ENCODE data around the gene INO80.

Gene INO80

DNA sequence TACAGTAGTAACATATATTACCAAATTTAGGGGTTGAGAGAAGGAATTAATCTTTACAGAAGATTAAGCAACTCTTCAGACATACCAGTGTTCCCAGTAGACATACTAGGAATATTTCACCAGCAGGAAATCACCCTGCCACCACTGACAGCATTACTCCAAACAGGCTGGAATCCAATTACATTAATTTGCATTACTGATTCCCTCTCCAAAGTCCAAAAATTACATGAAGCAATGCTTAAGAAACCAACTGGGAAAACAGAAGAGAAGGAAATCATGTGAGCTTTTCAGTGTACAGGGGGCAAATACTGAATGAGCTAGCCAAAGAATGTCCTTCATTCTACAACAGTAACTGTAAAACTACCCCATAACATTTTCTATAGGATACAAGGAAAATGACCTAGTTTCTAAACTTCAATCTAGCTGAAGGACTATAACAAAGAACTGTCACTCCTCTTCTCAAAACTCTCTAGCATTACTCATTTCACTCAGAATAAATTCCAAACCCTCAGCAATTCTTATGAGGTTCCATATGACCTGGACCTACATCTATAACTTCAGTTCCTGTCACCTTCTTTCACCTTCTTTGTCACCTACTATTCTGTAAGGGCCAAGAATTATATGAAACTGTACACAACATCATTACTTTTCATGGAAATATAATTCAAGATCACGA lies 72.7 kb downstream of the INO80 start:
- no peak for DNase-seq

GRCh38 chr15:41042851-41043250 lies 73.2 kb downstream of the INO80 start:
- DNase-seq = no peak

DNA sequence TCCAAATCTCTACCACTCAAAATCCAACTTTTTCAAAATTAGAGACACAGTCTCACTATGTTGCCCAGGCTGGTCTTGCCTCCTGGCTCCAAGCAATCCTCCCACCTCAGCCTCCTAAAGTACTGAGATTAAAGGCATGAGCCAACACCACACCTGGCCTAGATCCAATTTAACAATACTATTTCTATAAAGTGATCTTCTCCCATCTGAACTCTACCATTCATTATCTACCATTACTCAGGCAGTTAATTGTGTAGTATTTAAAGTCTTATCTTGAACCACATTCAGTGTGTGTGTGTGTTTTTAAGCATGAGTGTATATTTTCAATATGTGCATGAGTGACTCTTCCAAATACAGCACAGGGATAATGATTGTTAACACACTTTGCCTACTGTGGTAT lies 77.0 kb downstream of the INO80 start:
- DNase-seq = no peak

DNA sequence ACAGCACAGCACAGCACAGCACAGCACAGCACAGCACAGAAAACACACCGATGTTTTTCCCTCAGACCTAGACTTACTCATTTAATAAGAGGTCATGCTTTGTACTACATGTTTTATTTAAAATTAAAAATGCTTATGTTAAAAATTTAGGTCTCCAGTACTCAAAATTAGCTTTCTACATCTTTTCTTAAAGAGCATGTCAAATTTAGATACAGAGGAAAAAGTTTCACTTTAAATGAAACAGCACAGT lies 84.1 kb downstream of the INO80 start:
- DNase-seq = no peak

DNA sequence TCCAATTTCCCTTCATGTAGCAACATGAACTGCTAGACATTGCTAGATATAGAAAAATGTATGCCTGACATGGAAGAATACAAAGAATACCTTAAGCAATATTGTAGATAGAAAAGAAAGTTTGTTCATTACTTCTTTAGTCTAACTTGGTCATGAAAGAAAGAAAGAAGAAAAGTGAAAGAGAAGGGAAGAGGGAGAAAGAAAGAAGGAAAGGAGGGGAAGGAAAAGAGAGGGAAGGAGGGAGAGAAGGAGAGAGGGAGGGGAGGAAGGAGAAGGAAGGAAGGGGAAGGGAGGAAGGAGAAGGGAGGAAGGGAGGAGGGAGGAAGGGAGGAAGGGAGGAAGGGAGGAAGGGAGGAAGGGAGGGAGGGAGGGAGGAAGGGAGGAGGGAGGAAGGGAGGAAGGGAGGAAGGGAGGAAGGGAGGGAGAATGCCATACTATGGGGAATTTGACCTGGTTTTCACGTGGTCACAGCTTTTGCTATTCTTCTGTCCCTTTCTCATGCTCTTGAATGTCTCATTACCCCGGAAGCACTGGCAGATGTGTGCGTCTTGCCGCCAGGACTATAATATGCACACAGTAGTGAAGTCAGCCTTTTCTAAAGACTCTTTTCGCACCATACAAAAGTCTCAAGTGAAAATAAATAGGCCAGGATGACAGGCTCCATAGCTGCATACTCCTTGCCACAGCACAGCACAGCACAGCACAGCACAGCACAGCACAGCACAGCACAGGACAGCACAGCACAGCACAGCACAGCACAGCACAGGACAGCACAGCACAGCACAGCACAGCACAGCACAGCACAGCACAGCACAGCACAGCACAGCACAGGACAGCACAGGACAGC lies 84.6 kb downstream of the INO80 start:
- DNase-seq = no peak

DNA sequence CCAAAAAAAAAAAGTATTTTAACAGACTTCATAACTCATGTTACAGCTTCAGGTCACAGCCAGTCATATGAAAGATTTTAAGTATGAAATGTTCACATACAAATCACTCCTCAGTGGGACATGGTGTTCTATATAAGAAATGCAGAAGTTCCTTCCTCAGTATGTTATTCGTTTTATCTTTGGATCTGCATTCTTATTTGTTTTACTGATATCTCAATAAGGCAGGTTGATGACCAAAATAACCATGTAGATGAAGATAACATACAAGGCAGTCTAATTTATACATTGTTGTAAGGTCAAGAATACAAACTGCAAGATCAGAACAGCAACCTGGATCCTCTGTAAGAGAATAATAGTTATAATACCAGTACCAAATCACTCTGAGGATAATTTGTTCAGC lies 87.2 kb downstream of the INO80 start:
- DNase-seq = no peak

- DNase-seq = no peak
Measured at GRCh38 chr15:41025393-41025792, 90.7 kb downstream of the INO80 start.

DNA sequence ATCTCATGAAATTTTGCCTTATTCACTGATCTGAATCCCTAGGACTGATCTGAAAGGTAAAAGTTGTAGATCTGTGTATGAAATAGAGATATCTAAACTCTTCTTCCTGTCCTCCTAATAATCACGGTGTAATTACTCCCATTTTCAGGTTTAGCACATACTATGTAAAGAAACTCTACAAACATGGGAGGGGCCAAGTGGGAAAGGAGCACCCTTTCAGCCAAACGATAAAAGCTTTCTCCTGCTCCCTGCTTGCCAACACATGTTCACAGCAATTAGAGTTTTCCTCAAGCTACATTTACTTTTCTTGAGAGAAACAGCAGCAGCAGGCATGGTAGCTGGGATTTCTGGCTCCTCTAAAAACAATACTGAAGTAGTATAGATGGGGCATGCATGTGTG lies 91.2 kb downstream of the INO80 start:
- no peak for DNase-seq

GRCh38 chr15:41024131-41024530 lies 91.9 kb downstream of the INO80 start:
- DNase-seq = no peak

GRCh38 chr15:41022487-41023090 lies 93.5 kb downstream of the INO80 start:
- peak; percentile 66 for DNase-seq

DNA sequence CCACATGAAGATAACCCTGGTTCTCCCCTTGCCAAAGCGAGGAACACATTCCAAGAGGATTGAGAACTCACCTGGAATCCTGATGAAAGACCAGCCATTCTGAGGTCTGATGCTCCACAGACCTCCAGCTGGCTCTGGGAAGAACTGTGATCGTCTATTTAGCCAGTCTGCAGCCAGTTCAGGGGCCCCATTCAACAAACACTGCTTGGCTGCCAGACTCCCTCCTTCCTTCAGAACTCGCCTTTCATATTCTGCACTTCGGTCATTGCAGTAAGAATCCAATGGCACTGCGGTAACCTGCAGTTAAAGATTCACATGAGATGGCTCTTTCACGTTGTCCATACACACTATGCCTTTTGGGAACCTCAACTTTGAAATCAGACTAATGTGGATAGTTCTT lies 95.3 kb downstream of the INO80 start:
- DNase-seq = peak; percentile 57

DNA sequence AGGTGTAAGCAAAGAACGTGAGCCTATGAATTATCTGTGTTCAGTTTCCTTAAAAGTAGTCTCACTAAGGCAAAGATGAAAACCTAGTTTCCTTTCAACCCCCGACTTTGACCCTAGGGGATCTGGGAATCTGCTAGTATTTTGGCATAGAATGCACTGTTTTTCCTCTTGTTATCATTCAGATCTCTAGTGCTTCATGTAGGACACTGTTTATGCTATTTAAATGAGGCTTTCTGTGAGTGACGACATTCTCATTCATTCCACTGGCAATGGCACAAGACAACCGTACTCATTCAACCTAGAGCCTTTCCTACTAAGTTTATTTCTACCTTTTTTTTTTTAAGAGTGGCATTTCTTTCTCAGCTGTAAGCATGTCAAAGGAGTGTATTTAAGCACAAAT lies 95.8 kb downstream of the INO80 start:
- DNase-seq = no peak

GRCh38 chr15:41019174-41019573 lies 96.9 kb downstream of the INO80 start:
- DNase-seq = no peak

GRCh38 chr15:41018534-41018933 lies 97.5 kb downstream of the INO80 start:
- peak; percentile 64 for DNase-seq

DNA sequence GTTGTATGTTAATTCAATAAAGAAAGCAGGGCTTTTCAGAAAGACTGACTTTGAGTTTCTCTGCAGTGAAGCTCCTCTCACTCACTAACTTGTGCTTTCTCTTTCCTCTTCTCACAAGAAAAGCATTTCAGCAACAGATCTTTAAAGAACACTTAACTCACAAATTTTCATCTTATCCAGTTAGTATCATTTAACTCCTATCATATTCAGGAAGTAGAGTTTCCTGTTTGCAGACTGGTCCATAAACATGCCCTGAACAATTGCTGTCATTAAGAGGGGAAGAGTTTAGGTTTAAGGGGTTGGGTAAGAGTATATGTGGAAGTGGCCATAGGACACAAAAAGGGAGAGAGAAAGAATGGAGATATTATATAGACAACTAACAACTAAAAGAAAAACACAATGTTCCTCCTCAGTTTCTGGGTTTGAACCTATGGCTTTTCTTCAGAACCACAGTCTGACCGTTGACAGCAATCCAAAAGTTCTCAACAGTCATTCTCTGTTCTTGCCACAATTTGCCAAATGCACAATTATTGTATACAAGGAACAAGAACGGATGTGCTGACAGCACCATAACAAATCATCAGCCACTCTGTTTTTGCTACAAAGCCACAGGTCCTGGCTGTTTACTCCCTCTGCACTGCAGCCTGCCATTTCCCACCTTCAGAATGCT lies 98.9 kb downstream of the INO80 start:
- no peak for DNase-seq

DNA sequence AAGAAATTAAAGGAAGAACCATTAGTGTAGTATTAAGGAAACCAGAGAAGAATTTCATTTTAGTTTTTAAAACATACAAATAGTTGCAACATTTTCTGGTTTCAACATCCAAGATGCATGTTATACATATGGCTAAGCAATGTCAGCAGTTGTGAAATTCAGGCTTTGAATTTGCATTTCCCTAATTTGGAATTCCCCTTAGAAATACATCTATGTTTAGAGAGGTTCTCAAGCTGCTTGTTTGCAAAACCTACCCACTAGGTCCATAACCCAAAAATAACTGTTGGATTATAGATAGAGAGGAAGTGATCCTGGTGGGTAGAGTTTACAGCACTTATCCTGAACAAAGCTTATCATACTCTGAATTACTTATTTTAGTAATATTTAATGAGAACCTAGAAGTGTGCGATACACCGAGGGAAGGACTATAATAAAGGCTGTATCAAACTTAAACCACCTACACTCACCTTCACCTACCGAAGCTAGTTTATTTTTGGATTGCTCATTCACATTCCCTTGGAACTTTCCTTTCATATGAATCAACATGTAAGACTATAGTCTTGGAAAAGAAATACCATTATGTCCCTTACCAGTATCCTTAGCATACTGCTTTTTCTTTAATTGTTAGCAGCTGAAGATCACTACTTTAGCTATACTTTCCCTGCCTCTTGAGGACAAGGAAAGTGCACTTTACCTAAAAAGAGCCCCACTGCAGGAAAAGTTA lies 102.2 kb downstream of the INO80 start:
- DNase-seq = no peak

DNA sequence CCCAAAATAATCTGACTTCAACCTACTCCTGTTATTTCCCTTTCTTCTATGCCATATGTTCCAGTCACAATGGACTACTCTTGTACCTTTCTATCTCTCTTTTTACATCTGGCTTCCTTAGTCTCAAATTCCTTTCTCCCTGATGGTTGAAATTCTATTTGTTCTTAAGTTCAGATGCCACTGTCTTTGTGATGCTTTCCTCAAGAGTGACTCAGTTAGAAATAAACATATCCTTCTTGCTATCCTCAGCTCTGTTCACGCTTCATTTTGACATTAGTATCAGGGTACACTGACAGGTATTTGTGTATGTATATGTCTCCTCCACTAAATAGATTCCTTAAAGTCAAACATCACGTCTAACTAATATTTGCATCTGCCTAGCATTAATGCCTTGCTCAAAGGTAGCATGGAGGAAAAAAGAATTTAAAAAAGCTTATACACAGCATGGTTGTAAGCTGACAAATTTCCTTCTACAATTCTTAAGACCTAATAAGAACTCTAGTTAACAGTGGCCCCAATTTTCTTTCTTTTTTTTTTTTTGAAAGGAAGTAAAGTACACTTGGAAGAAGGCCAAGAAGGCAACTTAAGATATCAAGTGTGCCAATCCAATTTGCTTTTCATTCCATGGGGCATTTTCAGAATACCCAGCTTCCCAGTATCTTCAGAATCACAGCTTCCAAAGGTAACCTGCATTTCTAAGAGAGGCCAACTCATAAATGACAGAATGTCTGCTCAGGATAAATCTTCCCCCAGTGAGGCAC lies 104.8 kb downstream of the INO80 start:
- no peak for DNase-seq

- DNase-seq = no peak
Measured at GRCh38 chr15:41010345-41010744, 105.7 kb downstream of the INO80 start.

GRCh38 chr15:41006479-41006878 lies 109.6 kb downstream of the INO80 start:
- no peak for DNase-seq

DNA sequence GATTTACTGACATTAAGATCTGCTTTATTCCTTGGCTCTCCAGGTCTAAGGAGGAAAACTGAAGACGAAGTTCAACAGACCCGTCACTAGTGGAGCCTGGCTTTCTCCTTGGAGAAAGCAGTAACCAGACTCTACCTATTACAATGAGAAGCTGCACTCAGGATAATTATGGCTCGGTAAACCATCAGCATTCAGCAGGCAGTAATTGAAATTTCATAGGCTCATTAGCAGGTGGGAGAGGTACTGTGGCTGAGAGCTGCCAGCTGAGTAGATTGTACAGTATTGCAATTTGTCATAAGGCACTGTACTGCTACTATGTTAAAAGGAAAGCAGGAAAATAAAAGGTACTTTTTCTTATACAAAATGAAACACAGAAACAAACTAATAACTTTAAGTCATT lies 111.6 kb downstream of the INO80 start:
- DNase-seq = peak; percentile 54

DNA sequence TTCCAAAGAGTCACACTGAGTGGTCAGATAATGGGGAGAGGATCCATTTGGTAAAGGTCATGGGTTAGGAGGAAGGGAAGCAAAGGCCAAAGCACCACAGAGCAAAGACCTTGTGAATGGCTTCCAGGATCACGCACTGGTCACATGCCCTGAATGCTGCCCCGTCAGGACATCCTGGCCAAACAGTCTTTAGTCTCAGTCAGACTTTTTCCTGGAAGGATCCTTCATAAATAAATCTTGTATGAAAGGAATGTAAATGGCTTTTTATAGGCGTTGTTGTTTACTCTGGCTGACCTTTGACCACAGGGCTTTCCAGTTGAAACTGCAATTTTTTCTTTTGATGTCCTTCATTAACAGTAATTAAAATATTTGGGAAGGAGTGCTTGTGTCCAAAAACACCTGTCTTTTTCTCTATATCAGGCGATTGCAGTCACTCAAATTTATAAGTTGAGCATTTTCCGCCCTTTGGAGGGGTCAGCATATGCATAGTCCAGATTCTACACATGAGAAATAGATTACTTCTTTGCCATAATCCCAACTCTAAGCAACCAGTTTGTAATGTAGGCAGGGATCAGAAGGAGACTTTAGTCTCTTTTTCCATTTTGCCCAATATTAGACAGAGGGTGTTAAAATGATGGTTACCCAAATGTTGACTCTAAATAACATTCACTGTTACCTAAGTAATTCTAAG lies 114.4 kb downstream of the INO80 start:
- no peak for DNase-seq

DNA sequence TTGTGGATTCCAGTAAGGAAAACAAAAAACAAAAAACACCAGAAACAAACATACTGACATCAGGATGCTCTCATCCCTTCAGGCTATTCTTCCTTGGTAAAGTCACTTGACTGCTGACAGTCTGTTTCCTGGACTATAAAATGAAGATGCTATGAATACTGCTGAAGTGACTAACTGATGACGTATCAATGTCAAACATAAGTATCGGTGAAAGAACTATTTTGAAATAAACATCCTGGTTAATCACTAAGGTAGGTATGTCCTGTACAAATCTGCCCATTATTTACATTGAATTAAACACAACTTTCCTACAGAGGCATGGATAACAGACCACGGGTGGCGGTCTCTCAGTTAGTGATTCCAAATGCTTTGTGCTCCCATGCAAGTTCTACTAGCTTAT lies 116.9 kb downstream of the INO80 start:
- DNase-seq = no peak

All from islet precursor cell (in vitro differentiated cells).